HuH-7 (cell line): ENCODE data around the gene USPL1.
A peak's percentile ranks its signal among the peaks of the same experiment; 100 is the strongest.

Experiments used
- DNase-seq: peaks from one replicate; pipeline ENCODE4 v3.0.0; 2011; ENCODE audit warnings: low spot score

USPL1 gene

GRCh38 chr13:30659980-30660379 lies 42.3 kb downstream of the USPL1 start:
- DNase-seq, result no peak

- DNase-seq, result no peak
Measured at GRCh38 chr13:30660796-30661195, 43.1 kb downstream of the USPL1 start.

GRCh38 chr13:30664689-30665275 lies 47.1 kb downstream of the USPL1 start:
- no peak for DNase-seq

GRCh38 chr13:30665638-30666037 lies 47.9 kb downstream of the USPL1 start:
- DNase-seq, result no peak

GRCh38 chr13:30666113-30666512 lies 48.4 kb downstream of the USPL1 start:
- DNase-seq, result no peak

- DNase-seq, result no peak
Measured at GRCh38 chr13:30667014-30667413, 49.3 kb downstream of the USPL1 start.

GRCh38 chr13:30668312-30668711 lies 50.6 kb downstream of the USPL1 start:
- DNase-seq, result no peak

GRCh38 chr13:30671271-30671815 lies 53.6 kb downstream of the USPL1 start:
- no peak for DNase-seq

GRCh38 chr13:30673669-30674521 lies 56.2 kb downstream of the USPL1 start:
- peak; percentile 82 for DNase-seq

- DNase-seq, result no peak
Measured at GRCh38 chr13:30675717-30676116, 58.0 kb downstream of the USPL1 start.

- DNase-seq, result peak; percentile 43
Measured at GRCh38 chr13:30676672-30677071, 59.0 kb downstream of the USPL1 start.

- no peak for DNase-seq
Measured at GRCh38 chr13:30679483-30680330, 62.0 kb downstream of the USPL1 start.

GRCh38 chr13:30681843-30682242 lies 64.1 kb downstream of the USPL1 start:
- DNase-seq, result no peak

- no peak for DNase-seq
Measured at GRCh38 chr13:30685320-30685859, 67.7 kb downstream of the USPL1 start.

GRCh38 chr13:30685987-30686386 lies 68.3 kb downstream of the USPL1 start:
- no peak for DNase-seq

GRCh38 chr13:30687601-30688000 lies 69.9 kb downstream of the USPL1 start:
- no peak for DNase-seq

GRCh38 chr13:30689752-30690151 lies 72.0 kb downstream of the USPL1 start:
- DNase-seq, result no peak

GRCh38 chr13:30690282-30691188 lies 72.8 kb downstream of the USPL1 start:
- no peak for DNase-seq

- no peak for DNase-seq
Measured at GRCh38 chr13:30692113-30692512, 74.4 kb downstream of the USPL1 start.

GRCh38 chr13:30696278-30697176 lies 78.8 kb downstream of the USPL1 start:
- no peak for DNase-seq
